Measurements from ENCODE around the gene A1CF.

A1CF gene

DNA sequence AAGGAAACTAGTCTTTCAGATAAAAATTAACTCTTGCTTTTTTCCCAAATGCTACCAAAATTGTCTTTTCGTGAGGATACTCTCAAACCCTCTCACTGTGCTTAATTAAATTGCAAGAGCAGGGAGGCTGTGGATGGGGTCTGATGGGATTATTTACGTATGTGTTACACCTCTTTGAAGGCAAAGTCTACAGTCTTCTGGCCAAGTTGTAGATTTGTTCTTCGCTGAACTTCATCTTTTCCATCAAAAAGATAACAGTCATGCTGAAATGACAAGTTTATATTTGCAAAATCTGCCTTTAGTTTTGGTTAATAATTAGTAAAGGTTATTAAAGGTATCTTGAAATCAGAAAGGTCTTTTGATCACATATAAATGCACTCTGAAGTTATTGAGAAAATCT, 22.7 kb downstream of the A1CF start:
- in situ Hi-C loops (cut with MboI; ENCODE audit: low sequenced_read_pairs): no loop called here

- in situ Hi-C loops (cut with MboI; ENCODE audit: low sequenced_read_pairs): no loop called here
Measured at GRCh38 chr10:50861370-50861769, 24.1 kb downstream of the A1CF start.

DNA sequence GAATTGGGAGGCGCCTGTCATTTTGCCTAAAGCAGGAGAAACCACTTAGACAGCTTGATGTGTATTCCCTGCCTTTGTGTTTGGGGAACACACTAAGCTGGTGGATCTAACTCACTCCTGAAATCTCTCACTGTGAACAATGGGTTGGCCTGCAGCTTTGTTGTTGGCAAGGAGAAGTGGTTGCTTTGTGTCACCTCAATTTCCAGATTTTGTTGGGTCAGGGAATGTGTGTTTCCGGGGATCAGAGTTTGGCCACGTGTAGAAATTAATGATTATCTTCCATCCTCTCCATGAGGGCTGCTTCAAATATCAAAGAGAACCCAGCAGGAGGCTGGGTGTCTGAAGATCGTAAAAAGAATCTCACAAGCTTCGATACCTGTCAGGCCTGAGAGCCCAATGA, 27.8 kb downstream of the A1CF start:
- in situ Hi-C loops (cut with MboI; ENCODE audit: low sequenced_read_pairs): no loop called here

- in situ Hi-C loops (cut with MboI; ENCODE audit: low sequenced_read_pairs): no loop called here
Measured at GRCh38 chr10:50855461-50855860, 30.0 kb downstream of the A1CF start.

DNA sequence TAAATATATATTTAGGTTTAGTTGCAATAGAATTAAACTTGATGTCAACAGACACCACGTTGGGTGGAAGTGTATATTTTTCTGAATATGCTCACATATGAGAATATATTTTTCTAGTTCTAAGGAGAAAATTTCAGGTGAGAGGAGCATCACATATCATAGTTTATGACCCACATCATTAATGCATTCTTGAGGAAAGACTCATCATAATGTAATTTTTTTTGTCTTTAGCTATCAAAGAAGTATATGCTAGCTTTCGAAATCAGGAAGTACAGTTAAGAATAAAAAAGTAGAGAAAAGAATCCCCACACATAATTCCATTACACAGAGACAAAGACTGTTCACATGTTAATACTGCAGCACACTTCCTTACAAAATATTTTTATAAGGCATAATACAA, 30.4 kb downstream of the A1CF start:
- in situ Hi-C loops (cut with MboI; ENCODE audit: low sequenced_read_pairs): no loop called here

- in situ Hi-C loops (cut with MboI; ENCODE audit: low sequenced_read_pairs): no loop called here
Measured at GRCh38 chr10:50853557-50853956, 31.9 kb downstream of the A1CF start.

- in situ Hi-C loops (cut with MboI; ENCODE audit: low sequenced_read_pairs): no loop called here
Measured at GRCh38 chr10:50851884-50852671, 33.3 kb downstream of the A1CF start.

GRCh38 chr10:50850578-50851230, 34.7 kb downstream of the A1CF start:
- in situ Hi-C loops (cut with MboI; ENCODE audit: low sequenced_read_pairs): no loop called here

- in situ Hi-C loops (cut with MboI; ENCODE audit: low sequenced_read_pairs): no loop called here
Measured at GRCh38 chr10:50846753-50847152, 38.7 kb downstream of the A1CF start.

- in situ Hi-C loops (cut with MboI; ENCODE audit: low sequenced_read_pairs): no loop called here
Measured at GRCh38 chr10:50837095-50837494, 48.3 kb downstream of the A1CF start.

DNA sequence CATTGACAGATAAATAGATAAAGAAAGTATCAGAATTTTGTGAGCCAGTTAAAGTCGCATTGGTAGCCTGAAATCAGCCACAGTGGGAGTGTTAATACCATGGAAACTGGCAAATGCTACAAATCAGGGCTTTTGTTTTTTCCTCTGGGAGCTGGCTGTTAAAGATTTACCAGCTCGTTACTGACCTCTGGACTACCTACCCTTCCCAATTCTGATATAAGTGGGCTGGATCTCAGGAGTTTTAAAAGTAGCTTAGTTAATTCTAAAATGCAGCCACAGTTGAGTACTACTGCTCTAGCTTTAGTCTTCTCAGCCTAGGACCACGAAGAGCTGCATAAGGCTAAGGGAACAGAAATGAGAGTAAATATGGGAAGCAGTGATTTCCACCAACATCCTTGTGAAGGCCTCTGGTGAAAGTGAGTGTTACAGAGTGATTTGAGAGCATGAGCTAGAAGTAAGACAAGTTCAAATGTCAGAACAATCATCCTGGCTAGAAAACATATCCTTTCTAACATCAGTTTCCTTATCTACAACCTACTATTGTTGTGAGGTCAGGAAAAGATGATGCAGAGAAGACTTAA, 53.2 kb downstream of the A1CF start:
- in situ Hi-C loops (cut with MboI; ENCODE audit: low sequenced_read_pairs): no loop called here

DNA sequence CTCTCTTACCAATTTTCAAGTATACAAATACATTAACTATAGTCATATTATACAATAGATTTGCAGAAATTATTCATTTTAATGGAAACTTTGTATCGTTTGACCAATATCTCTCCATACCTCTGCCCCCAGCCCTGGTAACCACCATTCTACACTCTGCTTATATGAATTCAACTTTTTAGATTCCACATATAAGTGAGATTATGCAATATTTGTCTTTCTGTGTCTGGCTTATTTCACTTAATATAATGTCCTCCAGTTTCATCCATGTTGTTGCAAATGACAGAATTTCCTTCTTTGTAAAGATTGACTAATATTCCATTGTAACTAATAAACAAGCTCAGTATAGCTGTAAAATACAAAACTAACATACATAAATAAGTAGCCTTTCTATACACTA, 55.4 kb downstream of the A1CF start:
- in situ Hi-C loops (cut with MboI; ENCODE audit: low sequenced_read_pairs): no loop called here

GRCh38 chr10:50824782-50825181, 60.6 kb downstream of the A1CF start:
- in situ Hi-C loops (cut with MboI; ENCODE audit: low sequenced_read_pairs): no loop called here

DNA sequence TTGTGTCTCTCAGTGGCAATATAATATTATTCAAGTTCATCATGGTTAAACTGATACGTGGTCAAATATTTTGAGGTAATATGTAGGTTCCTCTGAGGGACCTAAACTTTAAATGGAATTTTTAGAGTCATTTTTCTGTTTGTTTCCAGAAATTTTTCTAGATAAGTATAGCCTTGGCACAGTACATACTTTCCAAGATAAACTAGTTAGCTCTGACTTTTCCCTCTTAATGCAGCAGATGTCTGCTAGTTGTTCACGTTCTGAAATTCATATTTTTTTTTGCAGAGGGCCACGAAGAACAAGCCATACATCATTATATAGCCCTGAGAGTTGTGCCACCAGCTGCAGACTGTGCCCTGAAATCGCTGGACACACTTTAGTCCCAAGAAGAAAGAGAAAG, 61.6 kb downstream of the A1CF start:
- in situ Hi-C loops (cut with MboI; ENCODE audit: low sequenced_read_pairs): no loop called here

GRCh38 chr10:50809596-50809995, 75.8 kb downstream of the A1CF start:
- in situ Hi-C loops (cut with MboI; ENCODE audit: low sequenced_read_pairs): no loop called here

DNA sequence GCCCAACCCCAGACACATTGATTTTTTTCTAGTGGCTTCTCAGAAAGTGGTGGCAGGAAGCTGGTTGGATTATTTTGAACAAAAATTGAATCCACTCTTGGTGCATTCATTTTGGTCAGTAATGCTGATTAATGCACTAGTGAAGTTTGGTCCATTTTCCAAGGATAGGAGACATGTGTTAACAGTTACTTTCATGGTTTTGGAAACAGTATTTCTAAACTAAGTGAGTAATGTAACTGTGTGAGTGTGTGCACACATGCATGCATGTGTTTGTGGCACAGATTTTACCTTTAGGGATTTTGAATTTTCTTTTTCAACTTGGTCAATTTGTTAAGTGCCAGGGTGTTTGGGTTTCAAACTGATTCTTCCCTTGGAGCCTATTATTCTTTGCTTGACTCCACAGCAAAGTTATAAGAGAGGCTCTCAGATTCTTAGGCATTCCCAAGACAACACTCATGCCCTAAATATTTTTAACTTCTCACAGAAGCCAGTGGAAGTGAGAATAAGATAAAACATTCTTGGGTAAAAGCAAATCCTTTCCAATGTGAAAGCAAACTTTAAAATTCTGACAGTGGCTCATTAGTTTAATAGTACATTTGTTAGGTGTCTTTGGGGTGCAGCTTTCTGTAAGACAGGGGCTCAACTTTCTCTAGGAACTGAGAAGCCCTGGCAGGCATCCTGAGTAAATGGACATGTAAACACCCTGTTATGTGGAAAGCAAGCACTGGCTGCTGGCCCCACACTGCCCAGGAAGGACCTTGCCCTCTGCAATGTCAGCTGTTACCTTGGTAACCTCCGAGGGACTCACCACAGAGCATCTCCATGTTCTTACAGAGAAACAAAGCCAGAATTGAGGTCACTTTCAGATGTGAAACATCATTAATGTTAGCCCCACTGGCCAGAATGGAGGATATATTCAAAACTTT, 77.3 kb downstream of the A1CF start:
- in situ Hi-C loops (cut with MboI; ENCODE audit: low sequenced_read_pairs): no loop called here

- in situ Hi-C loops (cut with MboI; ENCODE audit: low sequenced_read_pairs): no loop called here
Measured at GRCh38 chr10:50805981-50806622, 79.3 kb downstream of the A1CF start.

GRCh38 chr10:50799595-50799994, 85.8 kb downstream of the A1CF start:
- in situ Hi-C loops (cut with MboI; ENCODE audit: low sequenced_read_pairs): no loop called here

DNA sequence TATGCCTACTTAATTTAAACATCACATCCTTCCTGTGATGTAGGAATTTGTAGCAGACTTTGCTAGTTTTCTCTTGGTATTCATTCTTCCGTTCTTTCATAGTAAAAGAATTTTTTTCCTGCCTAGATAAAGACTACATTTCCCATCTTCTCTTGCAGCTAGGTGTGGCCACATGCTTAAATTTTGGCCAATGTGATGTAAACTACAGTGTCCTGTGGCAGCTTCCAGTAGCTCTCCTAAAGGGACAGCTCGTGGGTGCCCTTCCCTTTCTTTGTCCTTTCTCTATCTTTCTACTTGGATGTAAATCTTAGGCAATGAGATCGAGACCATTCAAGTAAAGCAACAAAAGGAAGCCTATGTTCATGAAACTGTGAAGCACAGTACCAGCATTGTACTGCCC, 87.1 kb downstream of the A1CF start:
- in situ Hi-C loops (cut with MboI; ENCODE audit: low sequenced_read_pairs): no loop called here

DNA sequence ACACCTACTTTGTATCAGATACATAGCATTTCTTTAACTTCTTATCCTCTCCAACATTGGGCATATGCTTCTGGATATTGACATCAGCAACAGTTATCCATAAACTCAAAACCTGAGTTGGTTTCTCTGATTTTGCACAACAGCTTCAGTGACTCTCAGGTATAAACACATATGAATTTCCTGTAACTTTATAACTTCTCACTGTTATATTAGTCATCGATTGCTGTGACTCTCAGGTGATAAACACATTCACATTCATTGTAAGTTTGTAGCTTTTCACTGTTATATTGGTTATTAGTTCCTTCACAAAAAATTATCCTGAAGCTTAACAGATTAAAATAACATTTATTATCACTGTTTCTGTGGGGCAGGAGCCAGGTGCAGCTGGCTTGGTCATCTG, 88.7 kb downstream of the A1CF start:
- in situ Hi-C loops (cut with MboI; ENCODE audit: low sequenced_read_pairs): no loop called here

- in situ Hi-C loops (cut with MboI; ENCODE audit: low sequenced_read_pairs): no loop called here
Measured at GRCh38 chr10:50794490-50794889, 90.9 kb downstream of the A1CF start.

Measured in HL-60/S4 treated with phorbol 12-myristate 13-acetate at 8.2 ng/mL for 4 days and 3 days (cell line).